Astrocyte (in vitro differentiated cells and primary cell): ENCODE measurements around the gene DCAF6.

Experiments used
- CTCF ChIP-seq: IDR thresholded peaks from 2 replicates; pipeline ENCODE4 v1.5.1; 2011; ENCODE audit warnings: low read depth, mild to moderate bottlenecking, inconsistent platforms, low read length, moderate library complexity; ENCODE audit not compliant: insufficient read depth
- EZH2 ChIP-seq: IDR thresholded peaks from 2 replicates; pipeline ENCODE4 v1.6.1; 2012; ENCODE audit warnings: mild to moderate bottlenecking, low read length, inconsistent platforms; ENCODE audit not compliant: insufficient read depth

DNA sequence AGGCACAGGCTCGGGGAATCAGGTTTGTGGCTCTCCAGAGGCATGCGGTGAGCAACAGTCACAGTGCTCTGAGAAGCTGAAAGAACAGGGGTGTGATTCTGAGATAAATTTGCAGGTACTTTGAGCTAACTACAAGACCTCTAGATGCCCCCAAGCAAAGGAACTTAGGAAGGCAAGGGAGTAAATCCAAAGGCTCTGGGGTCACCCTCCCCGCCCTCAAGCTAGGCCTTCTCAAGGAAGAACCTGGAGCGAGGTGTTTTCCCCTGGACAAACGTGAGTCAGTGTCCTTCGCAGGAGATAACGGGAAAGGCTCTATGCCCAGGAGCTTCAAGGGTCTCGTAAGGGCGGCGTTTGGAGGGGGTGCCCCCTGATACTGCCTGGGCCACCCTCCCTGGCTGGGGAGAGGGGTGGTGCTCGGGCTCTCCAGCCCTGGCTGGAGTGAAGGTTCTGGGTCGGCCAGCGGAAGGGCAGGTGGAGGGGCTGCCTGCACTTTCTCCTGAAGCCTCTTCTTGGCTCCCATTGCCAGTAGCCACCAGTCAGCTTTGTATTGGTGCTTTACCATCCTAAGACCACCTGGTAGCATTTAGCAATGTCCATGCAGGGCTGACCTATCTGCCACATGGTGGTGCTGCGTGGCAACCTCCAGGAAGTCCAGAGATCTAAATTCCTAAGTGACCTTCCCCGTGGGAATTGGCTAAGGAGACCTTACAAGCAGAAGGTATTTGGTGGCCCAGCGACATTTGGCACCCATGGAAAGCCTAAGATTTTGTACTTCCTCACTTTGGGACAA is 156.3 kb downstream of the DCAF6 start:
- TF ChIP-seq CTCF, result no peak
- no peak for TF ChIP-seq EZH2
